ENCODE results near the gene ELOVL3. TPM values are rescaled to one million over a fixed set of nuclear protein-coding genes. Genes with fewer than 3 reads are reported as not detected.

Gene ELOVL3
- total RNA-seq, 1 experiment from 2014 or later, result 0.17 TPM

DNA sequence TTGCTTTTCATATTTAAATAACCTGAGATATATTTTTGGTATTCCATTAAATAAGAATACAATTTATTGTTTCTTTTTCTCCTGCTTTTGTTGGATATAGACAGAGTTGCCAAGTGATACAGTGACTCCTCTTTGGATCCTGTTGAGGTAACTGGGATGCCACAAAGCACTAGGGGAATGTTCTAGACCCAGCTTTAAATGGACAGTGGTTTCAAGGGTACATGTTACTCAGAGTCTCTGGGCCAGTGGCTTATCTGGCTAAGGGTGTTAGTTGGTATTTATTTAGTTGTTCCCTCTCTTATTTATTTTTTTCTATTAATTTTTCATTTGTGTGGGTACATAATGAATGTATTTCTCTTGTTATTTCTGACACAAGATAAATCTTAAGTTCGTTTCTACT is 28.3 kb downstream of the ELOVL3 start (continued):
- TF ChIP-seq ZNF396 (CRISPR knock-in tag; IDR thresholded peaks at IDR 0.05; ENCODE audit: borderline replicate concordance), result no peak

DNA sequence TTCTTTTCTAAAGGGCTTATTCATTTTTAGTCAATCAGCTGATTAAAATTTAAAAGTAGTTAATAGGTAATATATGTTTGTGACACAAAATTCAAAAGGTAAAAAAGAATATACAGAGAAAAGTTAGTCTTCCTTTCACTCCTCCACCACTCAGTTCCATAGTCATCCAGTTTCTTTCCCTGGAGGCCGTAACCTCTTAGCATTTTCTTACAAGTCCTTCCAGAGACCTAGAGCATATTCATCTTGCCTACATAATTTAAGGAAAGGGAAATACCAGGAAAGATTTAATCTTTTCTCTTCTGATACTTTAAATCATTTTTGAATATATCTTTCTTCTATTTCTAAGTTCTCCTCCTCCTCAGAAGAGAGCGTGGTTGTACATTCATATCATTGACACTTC is 29.3 kb downstream of the ELOVL3 start:
- Mint-ChIP-seq H3K36me3 (peaks cover 7% of the 10 kb centered on the region; the same call in 1 of the 2 replicates), H3K9me3 (no peaks in the 10 kb centered on the region), H3K27me3 (ENCODE audit: low read depth) (no peaks in the 10 kb centered on the region), H3K4me1 (no peaks in the 10 kb centered on the region), H3K27ac (no peak overlapping the region), H3K4me3 (no peak overlapping the region)
- DNase-seq (ENCODE audit: low spot score), result no peak
- ChIA-PET CTCF (no interaction called here), POLR2A (no interaction called here)
- ATAC-seq, result no peak
- TF ChIP-seq ZNF317 (CRISPR knock-in tag; IDR thresholded peaks at IDR 0.05; ENCODE audit: borderline replicate concordance, low read depth), result no peak

DNA sequence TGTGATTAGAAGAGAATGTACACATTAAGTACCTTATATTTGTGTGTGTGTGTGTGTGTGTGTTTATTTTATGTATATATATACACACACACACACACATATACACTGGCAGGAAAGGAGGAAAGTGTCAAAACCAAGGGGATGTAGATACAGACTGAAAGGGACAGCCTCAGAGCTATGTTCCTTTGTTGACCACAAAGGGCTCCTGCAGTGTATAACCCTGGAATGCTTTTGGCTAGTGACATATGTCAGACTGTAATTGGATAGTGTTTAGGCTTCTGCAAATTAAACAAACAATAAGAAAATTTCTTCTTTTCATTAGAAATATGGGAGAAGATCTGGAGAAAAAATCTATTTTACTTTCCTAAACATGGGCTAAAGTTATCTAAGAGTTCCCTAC is 35.1 kb downstream of the ELOVL3 start:
- ChIA-PET CTCF (interaction anchor here (1.2 to 3.4 kb wide), 3 partner anchors 30 to 322 kb away, joined by 3 to 8 read pairs (median 4); no protein-coding TSS in a partner anchor), POLR2A (no interaction called here)
- no peaks in the 10 kb centered on the region for H3K27me3 Mint-ChIP-seq (ENCODE audit: low read depth)

More for the DNA sequence above, 35.1 kb downstream of the ELOVL3 start:
- ATAC-seq, result no peak
- DNase-seq (ENCODE audit: low spot score), result no peak
- Mint-ChIP-seq H3K4me1 (peaks cover 4% of the 10 kb centered on the region; the same call in 1 of the 2 replicates), H3K9me3 (no peaks in the 10 kb centered on the region), H3K36me3 (peaks cover 7% of the 10 kb centered on the region; the same call in 1 of the 2 replicates), H3K27ac (no peak overlapping the region), H3K4me3 (no peak overlapping the region)
- TF ChIP-seq SOX15 (CRISPR knock-in tag; IDR thresholded peaks at IDR 0.05) (no peak), SMAD3 (CRISPR knock-in tag; IDR thresholded peaks at IDR 0.05; ENCODE audit: borderline replicate concordance) (no peak), ZNF263 (CRISPR knock-in tag; IDR thresholded peaks at IDR 0.05; ENCODE audit: low read depth) (no peak), ATF1 (CRISPR knock-in tag; IDR thresholded peaks at IDR 0.05) (no peak), ZBTB21 (CRISPR knock-in tag; IDR thresholded peaks at IDR 0.05; ENCODE audit: borderline replicate concordance) (no peak), CREM (CRISPR knock-in tag; IDR thresholded peaks at IDR 0.05) (no peak), CBFB (CRISPR knock-in tag; IDR thresholded peaks at IDR 0.05; ENCODE audit: low read depth) (no peak), GRHL2 (CRISPR knock-in tag; IDR thresholded peaks at IDR 0.05; ENCODE audit: insufficient replicate concordance, severe bottlenecking) (no peak), TP53 (CRISPR knock-in tag; IDR thresholded peaks at IDR 0.05) (no peak), EMX1 (CRISPR knock-in tag; IDR thresholded peaks at IDR 0.05) (no peak)
- TF ChIP-seq, protein P1, sequence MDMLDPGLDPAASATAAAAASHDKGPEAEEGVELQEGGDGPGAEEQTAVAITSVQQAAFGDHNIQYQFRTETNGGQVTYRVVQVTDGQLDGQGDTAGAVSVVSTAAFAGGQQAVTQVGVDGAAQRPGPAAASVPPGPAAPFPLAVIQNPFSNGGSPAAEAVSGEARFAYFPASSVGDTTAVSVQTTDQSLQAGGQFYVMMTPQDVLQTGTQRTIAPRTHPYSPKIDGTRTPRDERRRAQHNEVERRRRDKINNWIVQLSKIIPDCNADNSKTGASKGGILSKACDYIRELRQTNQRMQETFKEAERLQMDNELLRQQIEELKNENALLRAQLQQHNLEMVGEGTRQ (CRISPR knock-in tag; IDR thresholded peaks at IDR 0.05), result no peak
- TF ChIP-seq, protein P2, sequence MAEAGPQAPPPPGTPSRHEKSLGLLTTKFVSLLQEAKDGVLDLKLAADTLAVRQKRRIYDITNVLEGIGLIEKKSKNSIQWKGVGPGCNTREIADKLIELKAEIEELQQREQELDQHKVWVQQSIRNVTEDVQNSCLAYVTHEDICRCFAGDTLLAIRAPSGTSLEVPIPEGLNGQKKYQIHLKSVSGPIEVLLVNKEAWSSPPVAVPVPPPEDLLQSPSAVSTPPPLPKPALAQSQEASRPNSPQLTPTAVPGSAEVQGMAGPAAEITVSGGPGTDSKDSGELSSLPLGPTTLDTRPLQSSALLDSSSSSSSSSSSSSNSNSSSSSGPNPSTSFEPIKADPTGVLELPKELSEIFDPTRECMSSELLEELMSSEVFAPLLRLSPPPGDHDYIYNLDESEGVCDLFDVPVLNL (CRISPR knock-in tag; IDR thresholded peaks at IDR 0.05; ENCODE audit: borderline replicate concordance, low read depth), result no peak
- TF ChIP-seq, protein P3, sequence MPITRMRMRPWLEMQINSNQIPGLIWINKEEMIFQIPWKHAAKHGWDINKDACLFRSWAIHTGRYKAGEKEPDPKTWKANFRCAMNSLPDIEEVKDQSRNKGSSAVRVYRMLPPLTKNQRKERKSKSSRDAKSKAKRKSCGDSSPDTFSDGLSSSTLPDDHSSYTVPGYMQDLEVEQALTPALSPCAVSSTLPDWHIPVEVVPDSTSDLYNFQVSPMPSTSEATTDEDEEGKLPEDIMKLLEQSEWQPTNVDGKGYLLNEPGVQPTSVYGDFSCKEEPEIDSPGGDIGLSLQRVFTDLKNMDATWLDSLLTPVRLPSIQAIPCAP (CRISPR knock-in tag; IDR thresholded peaks at IDR 0.05), result no peak
- TF ChIP-seq, protein P4, sequence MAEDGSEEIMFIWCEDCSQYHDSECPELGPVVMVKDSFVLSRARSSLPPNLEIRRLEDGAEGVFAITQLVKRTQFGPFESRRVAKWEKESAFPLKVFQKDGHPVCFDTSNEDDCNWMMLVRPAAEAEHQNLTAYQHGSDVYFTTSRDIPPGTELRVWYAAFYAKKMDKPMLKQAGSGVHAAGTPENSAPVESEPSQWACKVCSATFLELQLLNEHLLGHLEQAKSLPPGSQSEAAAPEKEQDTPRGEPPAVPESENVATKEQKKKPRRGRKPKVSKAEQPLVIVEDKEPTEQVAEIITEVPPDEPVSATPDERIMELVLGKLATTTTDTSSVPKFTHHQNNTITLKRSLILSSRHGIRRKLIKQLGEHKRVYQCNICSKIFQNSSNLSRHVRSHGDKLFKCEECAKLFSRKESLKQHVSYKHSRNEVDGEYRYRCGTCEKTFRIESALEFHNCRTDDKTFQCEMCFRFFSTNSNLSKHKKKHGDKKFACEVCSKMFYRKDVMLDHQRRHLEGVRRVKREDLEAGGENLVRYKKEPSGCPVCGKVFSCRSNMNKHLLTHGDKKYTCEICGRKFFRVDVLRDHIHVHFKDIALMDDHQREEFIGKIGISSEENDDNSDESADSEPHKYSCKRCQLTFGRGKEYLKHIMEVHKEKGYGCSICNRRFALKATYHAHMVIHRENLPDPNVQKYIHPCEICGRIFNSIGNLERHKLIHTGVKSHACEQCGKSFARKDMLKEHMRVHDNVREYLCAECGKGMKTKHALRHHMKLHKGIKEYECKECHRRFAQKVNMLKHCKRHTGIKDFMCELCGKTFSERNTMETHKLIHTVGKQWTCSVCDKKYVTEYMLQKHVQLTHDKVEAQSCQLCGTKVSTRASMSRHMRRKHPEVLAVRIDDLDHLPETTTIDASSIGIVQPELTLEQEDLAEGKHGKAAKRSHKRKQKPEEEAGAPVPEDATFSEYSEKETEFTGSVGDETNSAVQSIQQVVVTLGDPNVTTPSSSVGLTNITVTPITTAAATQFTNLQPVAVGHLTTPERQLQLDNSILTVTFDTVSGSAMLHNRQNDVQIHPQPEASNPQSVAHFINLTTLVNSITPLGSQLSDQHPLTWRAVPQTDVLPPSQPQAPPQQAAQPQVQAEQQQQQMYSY (CRISPR knock-in tag; IDR thresholded peaks at IDR 0.05), result no peak
- TF ChIP-seq, protein P5, sequence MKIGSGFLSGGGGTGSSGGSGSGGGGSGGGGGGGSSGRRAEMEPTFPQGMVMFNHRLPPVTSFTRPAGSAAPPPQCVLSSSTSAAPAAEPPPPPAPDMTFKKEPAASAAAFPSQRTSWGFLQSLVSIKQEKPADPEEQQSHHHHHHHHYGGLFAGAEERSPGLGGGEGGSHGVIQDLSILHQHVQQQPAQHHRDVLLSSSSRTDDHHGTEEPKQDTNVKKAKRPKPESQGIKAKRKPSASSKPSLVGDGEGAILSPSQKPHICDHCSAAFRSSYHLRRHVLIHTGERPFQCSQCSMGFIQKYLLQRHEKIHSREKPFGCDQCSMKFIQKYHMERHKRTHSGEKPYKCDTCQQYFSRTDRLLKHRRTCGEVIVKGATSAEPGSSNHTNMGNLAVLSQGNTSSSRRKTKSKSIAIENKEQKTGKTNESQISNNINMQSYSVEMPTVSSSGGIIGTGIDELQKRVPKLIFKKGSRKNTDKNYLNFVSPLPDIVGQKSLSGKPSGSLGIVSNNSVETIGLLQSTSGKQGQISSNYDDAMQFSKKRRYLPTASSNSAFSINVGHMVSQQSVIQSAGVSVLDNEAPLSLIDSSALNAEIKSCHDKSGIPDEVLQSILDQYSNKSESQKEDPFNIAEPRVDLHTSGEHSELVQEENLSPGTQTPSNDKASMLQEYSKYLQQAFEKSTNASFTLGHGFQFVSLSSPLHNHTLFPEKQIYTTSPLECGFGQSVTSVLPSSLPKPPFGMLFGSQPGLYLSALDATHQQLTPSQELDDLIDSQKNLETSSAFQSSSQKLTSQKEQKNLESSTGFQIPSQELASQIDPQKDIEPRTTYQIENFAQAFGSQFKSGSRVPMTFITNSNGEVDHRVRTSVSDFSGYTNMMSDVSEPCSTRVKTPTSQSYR (CRISPR knock-in tag; IDR thresholded peaks at IDR 0.05), result no peak
- TF ChIP-seq, protein P6, sequence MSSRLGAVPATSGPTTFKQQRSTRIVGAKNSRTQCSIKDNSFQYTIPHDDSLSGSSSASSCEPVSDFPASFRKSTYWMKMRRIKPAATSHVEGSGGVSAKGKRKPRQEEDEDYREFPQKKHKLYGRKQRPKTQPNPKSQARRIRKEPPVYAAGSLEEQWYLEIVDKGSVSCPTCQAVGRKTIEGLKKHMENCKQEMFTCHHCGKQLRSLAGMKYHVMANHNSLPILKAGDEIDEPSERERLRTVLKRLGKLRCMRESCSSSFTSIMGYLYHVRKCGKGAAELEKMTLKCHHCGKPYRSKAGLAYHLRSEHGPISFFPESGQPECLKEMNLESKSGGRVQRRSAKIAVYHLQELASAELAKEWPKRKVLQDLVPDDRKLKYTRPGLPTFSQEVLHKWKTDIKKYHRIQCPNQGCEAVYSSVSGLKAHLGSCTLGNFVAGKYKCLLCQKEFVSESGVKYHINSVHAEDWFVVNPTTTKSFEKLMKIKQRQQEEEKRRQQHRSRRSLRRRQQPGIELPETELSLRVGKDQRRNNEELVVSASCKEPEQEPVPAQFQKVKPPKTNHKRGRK (CRISPR knock-in tag; IDR thresholded peaks at IDR 0.05; ENCODE audit: borderline replicate concordance), result no peak
- TF ChIP-seq, protein P7, sequence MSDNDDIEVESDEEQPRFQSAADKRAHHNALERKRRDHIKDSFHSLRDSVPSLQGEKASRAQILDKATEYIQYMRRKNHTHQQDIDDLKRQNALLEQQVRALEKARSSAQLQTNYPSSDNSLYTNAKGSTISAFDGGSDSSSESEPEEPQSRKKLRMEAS (CRISPR knock-in tag; IDR thresholded peaks at IDR 0.05), result no peak
